ENCODE results near the gene SLC22A5. TPM values are rescaled to one million over a fixed set of nuclear protein-coding genes. Genes with fewer than 3 reads are reported as not detected.

The SLC22A5 gene
- total and polyA plus RNA-seq, 9 of the 15 experiments (the other 6 are each of a cell fraction or from before 2014, with no cell fraction given) = 3.0 to 16.6 (median 8.3) TPM

- TF ChIP-seq TAL1 (IDR thresholded peaks at IDR 0.05) (no peak), ZNF668 (CRISPR knock-in tag; IDR thresholded peaks at IDR 0.05) (no peak), KLF10 (CRISPR knock-in tag; IDR thresholded peaks at IDR 0.05) (no peak), ZBTB43 (CRISPR knock-in tag; IDR thresholded peaks at IDR 0.05) (no peak), FOXJ2 (tag; IDR thresholded peaks at IDR 0.05) (no peak), IFI16 (CRISPR knock-in tag; IDR thresholded peaks at IDR 0.05) (no peak), WHSC1 (IDR thresholded peaks at IDR 0.05; ENCODE audit: low read length) (no peak), ZNF740 (CRISPR knock-in tag; IDR thresholded peaks at IDR 0.05) (peak; percentile 76), ZNF740 (tag; IDR thresholded peaks at IDR 0.05) (no peak), SMARCA4 (IDR thresholded peaks at IDR 0.05) (no peak), ZKSCAN8 (CRISPR knock-in tag; IDR thresholded peaks at IDR 0.05) (no peak), SAFB (IDR thresholded peaks at IDR 0.05; ENCODE audit: borderline replicate concordance, low read depth, low read length) (no peak), CXXC5 (CRISPR knock-in tag; IDR thresholded peaks at IDR 0.05) (peak; percentile 77), NCOA4 (IDR thresholded peaks at IDR 0.05; ENCODE audit: partially characterized antibody) (no peak), NCOA2 (IDR thresholded peaks at IDR 0.05; ENCODE audit: partially characterized antibody in 2 of 2) (no peak), HOXB6 (CRISPR knock-in tag; IDR thresholded peaks at IDR 0.05; ENCODE audit: borderline replicate concordance) (no peak), THRAP3 (IDR thresholded peaks at IDR 0.05; ENCODE audit: borderline replicate concordance) (no peak), KLF1 (tag; IDR thresholded peaks at IDR 0.05) (no peak), E2F5 (CRISPR knock-in tag; IDR thresholded peaks at IDR 0.05) (0 out of 2 replicates have a peak, but pooled peaks have one; percentile 51), ETS1 (conservative IDR thresholded peaks at IDR 0.05; ENCODE audit: control insufficient read depth, low read depth, low read length) (peak; percentile 18; the same call in 1 of the 2 replicates), NKRF (IDR thresholded peaks at IDR 0.05; ENCODE audit: borderline replicate concordance) (no peak), CBX1 (IDR thresholded peaks at IDR 0.05; ENCODE audit: low read depth) (peak; percentile 44; the same call in 1 of the 2 replicates), SNIP1 (IDR thresholded peaks at IDR 0.05; ENCODE audit: low read depth) (no peak), ZBTB1 (CRISPR knock-in tag; IDR thresholded peaks at IDR 0.05; ENCODE audit: borderline replicate concordance, low read depth) (no peak; the same call in none of the 2 replicates)
These were observed at the start of gene SLC22A5 (continued) for GRCh38 chr5:132369474-132370180.
